ENCODE measurements around the gene ZNF451. TPM values are rescaled to one million over a fixed set of nuclear protein-coding genes. Genes with fewer than 3 reads are reported as not detected.

ZNF451 gene
- 61.3 and 67.4 TPM in 2 replicates for total RNA-seq

GRCh38 chr6:57089687-57090457, at the start of gene ZNF451:
TSS of gene ZNF451 (plus strand) at chr6:57090188. CDS start at chr6:57090254, 66 bp downstream.

GRCh38 chr6:57046332-57047256, 43.4 kb upstream of the ZNF451 start, which contains the start of gene KIAA1586:
TSS of gene KIAA1586 (plus strand) at chr6:57046693. CDS start at chr6:57046756, 63 bp downstream.

GRCh38 chr6:57172136-57173055, 82.4 kb downstream of the ZNF451 start, which contains the start of gene BAG2:
TSS of gene BAG2 (plus strand) at chr6:57172326. CDS start at chr6:57172698, 372 bp downstream.

Other genes with a start within 250 kb of the ZNF451 start
- gene BEND6, start 135.1 kb upstream of the ZNF451 start, total RNA-seq = 12.4 and 12.8 TPM in 2 replicates
- 12.2 and 15.2 TPM in 2 replicates for gene KIAA1586, start 43.5 kb upstream of the ZNF451 start, total RNA-seq
- 16.5 and 16.6 TPM in 2 replicates for gene BAG2, start 82.1 kb downstream of the ZNF451 start, total RNA-seq
- gene RAB23, start 132.1 kb downstream of the ZNF451 start, total RNA-seq = 46.0 and 54.3 TPM in 2 replicates
- 17.3 and 21.1 TPM in 2 replicates for gene PRIM2, start 227.4 kb downstream of the ZNF451 start, total RNA-seq

All from smooth muscle cell of the pulmonary artery (primary cell).